Measurements from ENCODE around the gene HSPB6.

HSPB6 gene

DNA sequence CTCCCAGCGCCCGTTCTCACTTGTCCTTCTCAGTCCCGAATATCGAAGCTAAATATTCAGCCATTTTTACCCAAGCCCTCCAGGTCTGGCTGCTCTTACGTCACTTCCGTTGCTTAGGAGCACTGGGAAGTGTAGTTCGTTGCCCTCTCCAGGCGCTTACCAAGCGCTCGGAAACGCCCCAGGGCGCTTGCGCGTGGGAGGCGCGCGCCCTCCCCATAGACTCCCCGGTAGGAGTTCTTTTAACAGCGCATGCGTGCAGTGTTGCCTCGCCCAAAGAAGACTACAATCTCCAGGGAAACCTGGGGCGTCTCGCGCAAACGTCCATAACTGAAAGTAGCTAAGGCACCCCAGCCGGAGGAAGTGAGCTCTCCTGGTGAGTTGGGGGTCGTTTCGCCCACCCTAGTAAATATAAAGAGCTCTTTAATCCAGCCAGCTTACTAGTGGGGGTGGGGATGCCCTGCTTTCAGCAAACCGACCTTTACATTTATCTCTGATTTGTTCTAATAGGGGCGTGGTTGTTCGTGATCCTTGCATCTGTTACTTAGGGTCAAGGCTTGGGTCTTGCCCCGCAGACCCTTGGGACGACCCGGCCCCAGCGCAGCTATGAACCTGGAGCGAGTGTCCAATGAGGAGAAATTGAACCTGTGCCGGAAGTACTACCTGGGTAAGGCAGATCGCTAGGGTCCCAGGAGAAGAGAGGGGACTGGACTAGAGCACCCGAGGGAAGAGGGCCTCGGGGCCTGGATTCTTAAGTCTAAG, 11.3 kb downstream of the HSPB6 start, which contains the start of the genes PSENEN and U2AF1L4:
Gene PSENEN, plus strand, starts transcription at position 324 of the 759 bp plus-strand sequence. Its CDS starts 280 bp downstream, at position 604.
Gene U2AF1L4, minus strand, starts transcription at position 91 of the 759 bp plus-strand sequence. Its CDS starts 27 bp downstream, at position 64.
- peak within 1 kb of the TSS; percentile 85 for H3K4me3 ChIP-seq (ENCODE audit: control insufficient read depth, low read depth, low read length)
- no peak for TF ChIP-seq CTCF (IDR thresholded peaks at IDR 0.05; ENCODE audit: control insufficient read depth, insufficient read depth, low read depth, low read length, missing control alignments)
- peak; percentile 99 for DNase-seq (ENCODE audit: low read depth)

GRCh38 chr19:35744430-35745327, 12.2 kb downstream of the HSPB6 start:
- H3K4me3 ChIP-seq (ENCODE audit: control insufficient read depth, low read depth, low read length): peak overlapping the region; percentile 85
- TF ChIP-seq CTCF (IDR thresholded peaks at IDR 0.05; ENCODE audit: control insufficient read depth, insufficient read depth, low read depth, low read length, missing control alignments): peak; percentile 57
- DNase-seq (ENCODE audit: low read depth): peak; percentile 81

GRCh38 chr19:35743640-35744429, 13.0 kb downstream of the HSPB6 start:
- TF ChIP-seq CTCF (IDR thresholded peaks at IDR 0.05; ENCODE audit: control insufficient read depth, insufficient read depth, low read depth, low read length, missing control alignments): no peak
- DNase-seq (ENCODE audit: low read depth): no peak
- no peak overlapping the region for H3K4me3 ChIP-seq (ENCODE audit: control insufficient read depth, low read depth, low read length)

- DNase-seq (ENCODE audit: low read depth): no peak
- no peak for TF ChIP-seq CTCF (IDR thresholded peaks at IDR 0.05; ENCODE audit: control insufficient read depth, insufficient read depth, low read depth, low read length, missing control alignments)
- no peak within 1 kb of the TSS for H3K4me3 ChIP-seq (ENCODE audit: control insufficient read depth, low read depth, low read length)
These were observed 14.6 kb downstream of the HSPB6 start, which contains the start of gene IGFLR1 for GRCh38 chr19:35742121-35742724. Gene IGFLR1 (minus strand): TSS chr19:35742452. CDS start chr19:35741180, 1,272 bp downstream.

DNA sequence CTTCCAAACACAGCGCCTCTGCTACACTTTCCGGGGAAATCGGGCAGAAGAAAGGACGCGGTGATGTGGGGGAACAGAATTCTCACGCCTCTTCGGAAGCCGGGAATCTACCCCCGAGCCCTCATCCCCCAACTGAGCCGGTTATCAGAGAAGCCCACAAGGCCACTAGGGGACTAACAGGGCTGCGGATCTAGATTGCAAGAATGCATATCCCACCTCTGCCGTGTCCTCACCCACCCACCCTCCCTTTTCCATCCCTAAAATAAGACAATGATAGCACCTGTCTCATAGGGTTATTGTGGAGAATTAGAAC, 15.7 kb downstream of the HSPB6 start:
- no peak for TF ChIP-seq CTCF (IDR thresholded peaks at IDR 0.05; ENCODE audit: control insufficient read depth, insufficient read depth, low read depth, low read length, missing control alignments)
- H3K4me3 ChIP-seq (ENCODE audit: control insufficient read depth, low read depth, low read length): peak overlapping the region; percentile 66
- no peak for DNase-seq (ENCODE audit: low read depth)
